ENCODE measurements around the gene BTF3L4. TPM values are rescaled to one million over a fixed set of nuclear protein-coding genes. Genes with fewer than 3 reads are reported as not detected.

Gene BTF3L4
- total RNA-seq, 1 experiment from 2014 or later, result 65.6 TPM

- ChIA-PET CTCF (no interaction called here), POLR2A (no interaction called here)
- peaks cover 18% of the 10 kb centered on the region for H3K27me3 ChIP-seq (ENCODE audit: control insufficient read depth, insufficient read depth, low read length)
- H3K4me3 ChIP-seq (ENCODE audit: low read depth in 2 of 2, low read length in 2 of 2), result no peak overlapping the region
- in situ Hi-C loops (cut with HindIII; ENCODE audit: low pct_unique_long_range_greater_than_20kb, low sequenced_read_pairs), result no loop called here
- no peaks in the 10 kb centered on the region for H3K4me1 ChIP-seq (ENCODE audit: control insufficient read depth, insufficient read depth, low read length)
- H3K36me3 ChIP-seq (ENCODE audit: control insufficient read depth, insufficient read depth, low read length), result no peaks in the 10 kb centered on the region
- DNase-seq (ENCODE audit: low read depth, low spot score), result no peak
- intact Hi-C loops (cut with micrococcal nuclease; ENCODE audit: unreplicated experiment), result no loop called here
- no peaks in the 10 kb centered on the region for H3K9me3 ChIP-seq (ENCODE audit: control insufficient read depth, insufficient read depth, low read depth, low read length)
- ATAC-seq, result no peak
- H3K27ac ChIP-seq (ENCODE audit: low read length), result no peak overlapping the region
- no TSS peak for BruUV-seq (replicated peaks)
- TF ChIP-seq REST (IDR thresholded peaks at IDR 0.05; ENCODE audit: insufficient read depth in 1 of 2, low read depth in 2 of 2, low read length in 1 of 2) (no peak), TCF7L2 (IDR thresholded peaks at IDR 0.05; ENCODE audit: low read depth, low read length) (no peak), CTCF (IDR thresholded peaks at IDR 0.05) (no peak), SIN3A (IDR thresholded peaks at IDR 0.05; ENCODE audit: borderline replicate concordance, insufficient read depth, low read depth, low read length) (no peak), POLR2AphosphoS5 (IDR thresholded peaks at IDR 0.05; ENCODE audit: low read depth, low read length) (no peak)
Observed at GRCh38 chr1:52123622-52124021, 67.5 kb downstream of the BTF3L4 start.

- intact Hi-C loops (cut with micrococcal nuclease; ENCODE audit: unreplicated experiment), result no loop called here
Observed at GRCh38 chr1:52125736-52126359, 69.8 kb downstream of the BTF3L4 start.

More at GRCh38 chr1:52125736-52126359, 69.8 kb downstream of the BTF3L4 start:
- TF ChIP-seq REST (IDR thresholded peaks at IDR 0.05; ENCODE audit: insufficient read depth in 1 of 2, low read depth in 2 of 2, low read length in 1 of 2) (no peak), TCF7L2 (IDR thresholded peaks at IDR 0.05; ENCODE audit: low read depth, low read length) (no peak), CTCF (IDR thresholded peaks at IDR 0.05) (no peak), POLR2AphosphoS5 (IDR thresholded peaks at IDR 0.05; ENCODE audit: low read depth, low read length) (no peak), SIN3A (IDR thresholded peaks at IDR 0.05; ENCODE audit: borderline replicate concordance, insufficient read depth, low read depth, low read length) (no peak)
- Histone ChIP-seq H3K36me3 (ENCODE audit: control insufficient read depth, insufficient read depth, low read length) (no peaks in the 10 kb centered on the region), H3K4me1 (ENCODE audit: control insufficient read depth, insufficient read depth, low read length) (no peaks in the 10 kb centered on the region), H3K9me3 (ENCODE audit: control insufficient read depth, insufficient read depth, low read depth, low read length) (no peaks in the 10 kb centered on the region), H3K27ac (ENCODE audit: low read length) (no peak overlapping the region), H3K4me3 (ENCODE audit: low read depth in 2 of 2, low read length in 2 of 2) (no peak overlapping the region), H3K27me3 (ENCODE audit: control insufficient read depth, insufficient read depth, low read length) (peaks cover 20% of the 10 kb centered on the region)
- BruUV-seq (replicated peaks), result no TSS peak
- POLR2A ChIA-PET, result no interaction called here
- DNase-seq (ENCODE audit: low read depth, low spot score), result no peak
- in situ Hi-C loops (cut with HindIII; ENCODE audit: low pct_unique_long_range_greater_than_20kb, low sequenced_read_pairs), result no loop called here
- ATAC-seq, result no peak
- CTCF ChIA-PET, result interaction anchor here (1.5 kb wide), 1 partner anchor 171 kb away, joined by 3 read pairs; no protein-coding TSS in a partner anchor
